T-helper 2 cell treated with Interferon-gamma antibody and Interleukin-4, amounts not matched to agents 5 μg/mL and 100 μg/mL, for 36 hours (primary cell): ENCODE results near the gene AFG1L.

Source experiments
- DNase-seq: peaks from one replicate; pipeline ENCODE4 v3.0.0; 2021; ENCODE audit warnings: low spot score
- H3K27ac Mint-ChIP-seq: one replicate; pipeline ENCODE4 v1.8.0; 2021; ENCODE audit warnings: mild to moderate bottlenecking, mixed read lengths
- H3K27me3 Mint-ChIP-seq: one replicate; pipeline ENCODE4 v1.8.0; 2021; ENCODE audit warnings: low read depth, mixed read lengths
- H3K36me3 Mint-ChIP-seq: one replicate; pipeline ENCODE4 v1.8.0; 2021; ENCODE audit warnings: low read depth, mixed read lengths
- H3K4me1 Mint-ChIP-seq: one replicate; pipeline ENCODE4 v1.8.0; 2021; ENCODE audit warnings: low read depth, mixed read lengths
- H3K4me3 Mint-ChIP-seq: one replicate; pipeline ENCODE4 v1.8.0; 2022; ENCODE audit warnings: mild to moderate bottlenecking, moderate library complexity, mixed read lengths
- H3K9me3 Mint-ChIP-seq: one replicate; pipeline ENCODE4 v1.8.0; 2021; ENCODE audit warnings: mixed read lengths

Gene AFG1L

GRCh38 chr6:108563292-108563691 lies 268.4 kb downstream of the AFG1L start:
- no peak overlapping the region for H3K4me3 Mint-ChIP-seq
- H3K27me3 Mint-ChIP-seq: peaks cover 26% of the 10 kb centered on the region
- no peak for DNase-seq

GRCh38 chr6:108564178-108564577 lies 269.3 kb downstream of the AFG1L start:
- Mint-ChIP-seq H3K9me3 (no peaks in the 10 kb centered on the region), H3K4me1 (peaks cover 43% of the 10 kb centered on the region), H3K27ac (peak overlapping the region; percentile 43), H3K36me3 (peaks cover 27% of the 10 kb centered on the region), H3K4me3 (peak overlapping the region; percentile 70), H3K27me3 (peaks cover 28% of the 10 kb centered on the region)
- DNase-seq: peak; percentile 29

More at GRCh38 chr6:108563292-108563691, 268.4 kb downstream of the AFG1L start:
- Mint-ChIP-seq H3K9me3 (no peaks in the 10 kb centered on the region), H3K27ac (no peak overlapping the region), H3K4me1 (peaks cover 41% of the 10 kb centered on the region), H3K36me3 (peaks cover 19% of the 10 kb centered on the region)

- peak overlapping the region; percentile 43 for H3K27ac Mint-ChIP-seq
- H3K4me1 Mint-ChIP-seq: peaks cover 43% of the 10 kb centered on the region
- peaks cover 32% of the 10 kb centered on the region for H3K36me3 Mint-ChIP-seq
- peak; percentile 12 for DNase-seq
- peak overlapping the region; percentile 70 for H3K4me3 Mint-ChIP-seq
- peaks cover 28% of the 10 kb centered on the region for H3K27me3 Mint-ChIP-seq
- H3K9me3 Mint-ChIP-seq: no peaks in the 10 kb centered on the region
Observed at GRCh38 chr6:108565091-108565766, 270.4 kb downstream of the AFG1L start.

GRCh38 chr6:108565893-108566292 lies 271.0 kb downstream of the AFG1L start:
- no peak for DNase-seq
- Mint-ChIP-seq H3K27ac (peak overlapping the region; percentile 49), H3K27me3 (peaks cover 28% of the 10 kb centered on the region), H3K9me3 (no peaks in the 10 kb centered on the region), H3K4me1 (peaks cover 43% of the 10 kb centered on the region), H3K36me3 (peaks cover 36% of the 10 kb centered on the region), H3K4me3 (peak overlapping the region; percentile 40)

- Mint-ChIP-seq H3K27me3 (peaks cover 30% of the 10 kb centered on the region), H3K36me3 (peaks cover 41% of the 10 kb centered on the region), H3K4me3 (peak overlapping the region; percentile 40), H3K9me3 (no peaks in the 10 kb centered on the region), H3K27ac (no peak overlapping the region), H3K4me1 (peaks cover 43% of the 10 kb centered on the region)
- DNase-seq: no peak
Observed at GRCh38 chr6:108566406-108566805, 271.6 kb downstream of the AFG1L start.

- no peak overlapping the region for H3K27ac Mint-ChIP-seq
- H3K4me3 Mint-ChIP-seq: no peak overlapping the region
- H3K4me1 Mint-ChIP-seq: peaks cover 36% of the 10 kb centered on the region
- DNase-seq: no peak
- peaks cover 23% of the 10 kb centered on the region for H3K27me3 Mint-ChIP-seq
- peaks cover 36% of the 10 kb centered on the region for H3K36me3 Mint-ChIP-seq
- no peaks in the 10 kb centered on the region for H3K9me3 Mint-ChIP-seq
Observed at GRCh38 chr6:108568101-108568500, 273.2 kb downstream of the AFG1L start.

GRCh38 chr6:108568551-108569305 lies 273.9 kb downstream of the AFG1L start:
- Mint-ChIP-seq H3K9me3 (no peaks in the 10 kb centered on the region), H3K4me3 (no peak overlapping the region), H3K27ac (no peak overlapping the region), H3K4me1 (peaks cover 33% of the 10 kb centered on the region), H3K36me3 (peaks cover 33% of the 10 kb centered on the region), H3K27me3 (peaks cover 20% of the 10 kb centered on the region)
- DNase-seq: no peak

GRCh38 chr6:108570517-108570916 lies 275.7 kb downstream of the AFG1L start:
- Mint-ChIP-seq H3K27me3 (peaks cover 25% of the 10 kb centered on the region), H3K9me3 (no peaks in the 10 kb centered on the region), H3K4me3 (no peak overlapping the region), H3K27ac (no peak overlapping the region), H3K36me3 (peaks cover 33% of the 10 kb centered on the region), H3K4me1 (peaks cover 22% of the 10 kb centered on the region)
- DNase-seq: no peak

- Mint-ChIP-seq H3K27ac (no peak overlapping the region), H3K9me3 (no peaks in the 10 kb centered on the region), H3K4me3 (no peak overlapping the region), H3K4me1 (peaks cover 19% of the 10 kb centered on the region), H3K36me3 (peaks cover 18% of the 10 kb centered on the region), H3K27me3 (peaks cover 13% of the 10 kb centered on the region)
- no peak for DNase-seq
Observed at GRCh38 chr6:108574457-108575141, 279.7 kb downstream of the AFG1L start.
